ENCODE results near the gene MLN.

MLN gene

DNA sequence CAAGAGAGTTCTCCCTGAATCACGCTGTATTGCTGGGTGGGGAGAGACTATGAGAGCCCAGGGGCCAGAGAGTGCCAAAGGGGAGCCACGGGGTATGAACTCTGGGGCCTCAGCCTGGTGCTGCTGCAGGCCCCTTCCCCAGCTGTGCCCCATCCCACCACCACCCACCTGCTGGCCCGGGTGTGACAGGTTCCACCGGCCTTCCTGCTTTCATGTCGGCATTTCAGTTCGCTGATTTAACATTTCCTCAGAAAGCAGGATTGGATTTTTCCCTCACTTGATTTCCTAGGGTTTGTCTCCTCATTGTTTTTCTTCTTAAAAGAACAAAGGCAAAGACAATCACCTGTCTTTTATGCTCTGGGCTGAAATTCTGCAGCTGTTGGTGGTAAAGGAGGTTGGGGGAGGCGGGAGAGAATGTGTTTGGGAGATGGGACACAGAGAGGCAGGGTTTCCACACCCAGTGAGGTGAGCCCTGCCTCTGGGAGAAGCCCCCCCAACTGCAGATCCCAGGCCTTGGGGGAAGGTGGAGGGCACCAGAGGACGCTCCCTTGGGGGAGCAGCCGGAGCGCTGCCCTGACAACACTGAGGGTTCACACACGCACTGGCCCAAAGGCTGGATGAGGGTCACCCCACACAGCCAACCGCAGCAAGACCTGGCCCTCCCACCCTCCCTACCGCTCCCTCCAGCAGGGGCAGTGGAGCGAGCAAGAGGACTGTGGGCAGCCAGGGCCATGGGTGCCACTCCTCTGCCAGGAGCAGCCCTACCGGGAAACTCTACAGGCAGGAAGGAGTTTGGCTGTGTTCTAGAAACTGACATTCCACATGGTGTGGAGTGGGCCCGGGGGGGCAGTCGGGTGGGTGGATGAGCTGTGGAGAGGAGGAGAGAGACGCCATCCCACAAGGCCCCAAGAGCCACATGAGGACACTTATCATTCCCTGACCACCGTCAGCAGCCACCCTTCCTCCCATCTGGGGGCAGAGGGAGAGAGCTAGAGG, 10.5 kb upstream of the MLN start:
- no peak for DNase-seq (ENCODE audit: low spot score)

DNA sequence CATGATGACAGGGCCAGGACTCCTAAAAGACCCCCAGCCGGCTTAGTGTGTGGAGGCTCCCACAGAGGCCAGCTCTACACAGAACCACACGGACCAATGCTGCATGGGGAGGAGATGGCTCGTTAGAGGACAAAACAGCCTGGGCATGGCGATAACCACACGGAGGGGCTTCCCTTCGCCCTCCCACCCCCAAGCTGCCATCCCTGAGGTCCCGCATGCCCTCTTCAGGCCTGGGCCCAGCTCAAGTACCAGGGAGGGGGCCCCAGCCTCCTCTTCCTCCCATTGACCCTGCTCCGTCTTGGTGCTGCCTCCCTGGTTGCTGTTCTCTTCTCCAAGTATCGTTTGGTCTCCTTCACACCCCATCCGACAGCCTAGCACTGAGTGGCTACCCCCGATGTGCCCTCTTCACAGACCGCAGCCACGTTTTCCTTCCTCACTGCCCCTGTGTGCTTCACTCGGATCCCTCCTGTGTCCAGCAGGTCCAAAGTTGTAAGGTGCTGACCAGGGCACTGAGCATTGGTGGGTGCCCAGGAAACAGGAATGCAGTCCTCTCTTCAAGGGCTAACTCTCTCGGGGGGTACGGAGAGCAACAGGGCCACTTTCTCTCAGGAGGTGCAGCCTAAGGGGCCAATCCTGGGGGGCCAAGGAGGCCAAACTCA, 9.6 kb upstream of the MLN start:
- DNase-seq (ENCODE audit: low spot score) = no peak

DNA sequence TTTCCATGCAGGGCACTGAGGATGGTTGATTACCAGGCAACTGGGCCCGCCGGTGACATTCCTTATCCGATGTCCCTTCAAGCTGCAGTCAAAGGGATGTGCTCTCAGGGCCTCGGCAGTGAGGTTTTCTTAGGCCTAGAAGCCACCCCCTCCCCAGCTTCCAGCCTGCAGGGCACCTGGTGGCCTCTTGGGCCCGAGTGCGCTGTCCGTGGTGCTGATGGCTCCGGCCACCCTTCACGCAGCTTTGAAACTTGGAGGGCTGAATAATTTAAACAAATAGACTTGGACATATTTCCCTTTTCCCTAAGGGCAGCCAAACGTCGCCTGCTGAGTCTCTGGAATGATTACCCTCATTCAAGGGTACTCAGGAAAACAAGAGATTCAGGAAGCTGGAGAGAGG, 8.9 kb upstream of the MLN start:
- no peak for DNase-seq (ENCODE audit: low spot score)

DNA sequence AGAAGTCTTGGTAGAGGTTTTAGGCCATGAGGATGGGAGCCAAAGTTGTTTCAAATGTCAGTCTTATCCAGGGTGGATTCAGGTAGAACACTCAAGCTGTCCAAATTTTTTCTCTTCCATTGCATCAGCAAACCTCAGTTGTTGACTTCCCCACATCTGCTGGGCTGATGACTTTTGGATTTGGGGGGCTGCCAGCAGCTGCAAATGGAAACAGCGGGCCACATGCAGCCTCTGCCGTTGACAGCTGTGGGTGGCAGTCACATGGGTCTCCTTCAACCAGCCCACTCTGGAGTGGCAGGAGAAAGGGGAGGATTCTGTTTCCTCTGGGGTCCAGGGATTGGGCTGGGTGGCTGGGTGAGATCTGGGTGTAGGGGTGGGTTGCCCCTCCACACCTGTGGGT, 5.8 kb upstream of the MLN start:
- no peak for DNase-seq (ENCODE audit: low spot score)

DNA sequence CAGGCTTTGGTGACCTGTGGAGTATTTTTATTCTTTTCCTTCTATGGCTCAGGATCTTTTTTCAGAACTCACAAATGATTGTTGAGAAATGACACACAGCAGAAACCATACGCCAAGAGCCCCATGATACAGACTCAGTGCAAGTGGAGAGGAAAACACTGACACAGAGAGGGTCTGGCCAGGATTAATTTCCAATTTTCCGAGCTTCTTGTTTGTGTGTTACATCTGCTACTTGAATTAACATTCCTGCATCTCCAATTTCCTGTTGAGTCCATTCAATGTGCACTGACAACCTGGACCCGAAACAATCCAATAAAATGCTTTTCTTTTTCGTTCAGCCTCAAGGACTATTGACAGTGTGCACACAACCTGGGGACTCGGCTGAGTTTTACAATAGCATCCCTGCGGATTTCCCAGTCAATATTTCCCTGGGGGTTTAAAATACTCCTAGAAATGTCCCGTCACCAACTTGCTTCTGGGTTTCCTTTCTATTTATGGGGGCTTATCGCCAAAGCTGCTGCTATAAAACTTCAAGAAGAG, 4.9 kb upstream of the MLN start:
- no peak for DNase-seq (ENCODE audit: low spot score)

DNA sequence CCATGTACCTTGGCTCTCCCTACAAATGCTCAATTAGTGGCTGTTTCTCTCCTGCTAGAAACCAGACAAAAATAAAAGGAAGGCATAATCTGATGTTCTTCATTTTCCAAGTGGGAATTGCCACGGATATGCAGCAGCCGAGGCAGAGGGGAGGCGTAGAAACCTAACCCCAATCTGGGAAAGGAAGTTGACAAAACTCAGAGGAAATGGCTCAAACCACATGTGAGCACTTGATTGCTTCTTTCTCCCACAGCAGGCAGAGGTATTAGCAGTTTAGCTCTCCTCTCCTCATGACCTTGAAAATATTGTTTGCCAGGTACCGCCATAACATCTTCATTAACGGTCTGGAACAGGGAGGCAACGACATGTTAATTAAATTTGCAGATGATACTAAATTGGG, 3.8 kb upstream of the MLN start:
- no peak for DNase-seq (ENCODE audit: low spot score)

- no peak for DNase-seq (ENCODE audit: low spot score)
These were observed 3.0 kb upstream of the MLN start for GRCh38 chr6:33806841-33807240.

- no peak for DNase-seq (ENCODE audit: low spot score)
These were observed 1.4 kb downstream of the MLN start for GRCh38 chr6:33802186-33802958.

DNA sequence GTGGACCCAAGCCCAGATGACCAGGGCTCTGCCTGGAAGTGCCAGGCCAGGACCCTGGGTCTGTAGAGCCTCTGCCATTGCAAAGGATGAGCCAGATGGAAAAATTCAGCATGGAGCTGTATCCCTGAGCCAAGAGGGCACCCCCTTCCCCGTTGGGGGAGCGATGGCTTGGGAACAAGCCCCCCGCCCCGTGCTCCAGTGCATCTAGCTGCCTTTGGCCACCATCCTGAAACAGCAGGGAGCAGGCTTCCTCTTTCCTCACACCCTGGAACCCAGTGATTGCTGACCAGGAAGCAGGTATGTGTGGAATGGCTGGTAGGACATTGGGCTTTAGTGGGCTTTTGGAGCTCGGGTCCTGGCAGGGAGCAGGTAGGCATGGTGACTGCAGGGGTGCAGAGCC, 2.2 kb downstream of the MLN start:
- no peak for DNase-seq (ENCODE audit: low spot score)

GRCh38 chr6:33800248-33800969, 3.4 kb downstream of the MLN start:
- no peak for DNase-seq (ENCODE audit: low spot score)

DNA sequence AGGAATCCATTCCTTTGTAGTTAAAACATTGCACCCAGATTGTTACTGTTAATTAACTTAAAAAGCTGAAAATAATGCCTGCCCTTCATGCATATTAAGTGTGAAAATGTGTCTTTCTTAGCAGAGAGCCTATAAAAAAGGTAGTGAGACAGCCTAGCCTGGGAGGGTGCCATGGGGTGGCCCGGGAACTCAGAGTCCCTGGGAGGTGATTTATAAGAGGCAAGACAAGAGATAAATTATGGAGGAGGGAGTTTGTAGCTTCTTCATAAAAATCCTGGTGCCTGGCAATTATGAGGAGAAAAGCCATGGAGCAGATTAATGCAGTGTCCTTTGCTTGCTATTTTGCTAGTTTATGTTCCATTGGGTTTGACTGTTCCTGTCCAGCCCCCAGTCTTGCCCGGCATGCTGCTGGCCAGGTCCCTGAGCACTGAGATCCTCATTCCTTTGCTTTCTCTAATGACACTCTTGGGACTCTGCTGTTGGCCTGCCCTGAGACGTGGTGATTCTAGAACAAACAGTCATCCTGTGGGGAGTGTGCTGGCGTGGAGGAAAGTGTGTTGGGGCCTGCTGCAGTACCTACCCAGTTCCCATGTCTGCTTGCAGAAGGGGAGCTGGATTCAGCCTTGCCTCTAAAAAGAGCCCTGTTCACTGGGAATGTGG, 4.2 kb downstream of the MLN start:
- DNase-seq (ENCODE audit: low spot score) = no peak

DNA sequence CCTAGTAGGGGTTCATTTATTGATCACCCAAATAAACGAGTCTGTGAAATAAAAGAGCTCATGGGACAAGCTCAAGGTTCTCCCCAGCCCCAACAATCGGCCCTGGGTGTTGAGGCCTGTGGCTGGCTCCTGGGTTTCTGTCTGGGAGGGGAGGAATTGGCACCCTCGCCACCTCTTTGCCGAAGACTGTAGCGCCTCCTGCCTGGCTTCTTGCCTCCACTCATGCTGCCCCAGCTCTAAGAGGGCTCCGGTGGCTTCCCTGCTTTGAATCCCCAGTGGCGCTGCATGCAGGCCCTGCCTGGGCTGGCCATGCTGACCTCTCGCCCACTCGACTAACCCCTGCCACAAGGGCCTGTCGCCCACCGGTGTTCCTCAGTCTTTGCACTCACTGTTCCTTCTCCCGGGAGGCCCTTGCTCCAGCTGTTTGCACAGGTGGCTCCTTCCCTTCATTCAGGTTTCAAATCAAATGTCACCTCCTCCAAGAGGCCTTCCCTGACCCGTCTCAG, 5.4 kb downstream of the MLN start:
- DNase-seq (ENCODE audit: low spot score) = no peak

DNA sequence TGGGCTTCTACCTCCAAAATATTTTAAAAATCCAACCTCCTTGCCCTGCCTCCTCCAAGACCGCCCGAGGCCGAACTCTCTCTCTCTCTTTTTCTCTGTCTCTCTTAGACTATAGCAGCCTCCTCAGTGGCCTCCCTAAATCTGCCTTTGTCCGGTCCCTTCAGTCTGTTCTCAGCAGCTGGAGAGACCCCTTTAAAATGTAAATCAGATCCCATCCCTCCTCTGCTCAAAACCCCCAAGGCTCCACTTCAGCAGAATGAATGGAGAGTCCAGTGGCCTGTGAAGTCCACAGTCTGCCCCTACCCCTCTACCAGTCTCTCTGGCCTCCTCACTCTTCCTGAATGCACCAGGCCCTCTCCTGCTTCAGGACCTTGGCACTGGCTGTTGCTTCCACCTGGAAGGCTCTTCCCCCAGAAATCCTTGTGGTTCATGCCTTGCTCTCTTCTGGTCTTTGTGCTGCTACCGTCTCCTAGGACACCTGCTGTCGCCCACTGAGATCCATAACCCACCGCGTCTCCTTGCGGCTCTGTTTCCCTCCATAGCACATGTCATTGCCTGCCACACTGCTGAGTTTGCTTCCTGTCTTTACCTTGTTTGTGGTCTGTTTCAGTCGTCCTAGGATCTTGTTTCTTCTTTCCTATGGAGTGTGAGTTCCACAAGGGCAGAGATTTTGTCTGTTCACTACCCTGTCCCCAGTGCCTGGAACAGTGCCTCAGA, 6.0 kb downstream of the MLN start:
- DNase-seq (ENCODE audit: low spot score) = no peak

GRCh38 chr6:33794910-33795623, 8.7 kb downstream of the MLN start:
- no peak for DNase-seq (ENCODE audit: low spot score)

DNA sequence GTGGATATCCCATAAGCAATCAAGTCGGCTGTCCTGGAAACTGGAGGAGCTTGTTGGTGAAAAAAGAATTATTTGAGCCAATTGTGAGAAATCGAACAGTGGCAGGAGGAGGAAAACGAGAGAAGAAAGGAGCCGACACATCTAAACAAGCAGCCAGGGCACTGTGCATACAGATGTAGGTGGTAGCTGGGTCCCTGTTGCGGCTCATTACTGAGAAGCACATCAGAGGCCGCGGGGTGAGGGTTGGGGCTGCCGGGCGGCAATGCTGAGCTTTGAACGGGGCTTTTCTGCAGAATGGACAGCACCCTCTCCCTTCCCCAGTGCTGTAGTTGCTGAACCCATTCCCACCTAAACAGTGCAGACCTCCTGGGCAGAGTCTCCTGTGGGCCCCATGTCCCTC, 10.8 kb downstream of the MLN start:
- DNase-seq (ENCODE audit: low spot score) = no peak

- DNase-seq (ENCODE audit: low spot score) = no peak
These were observed 12.2 kb downstream of the MLN start for GRCh38 chr6:33791620-33792019.

GRCh38 chr6:33790910-33791309, 12.9 kb downstream of the MLN start:
- DNase-seq (ENCODE audit: low spot score) = no peak

- DNase-seq (ENCODE audit: low spot score) = no peak
These were observed 13.4 kb downstream of the MLN start for GRCh38 chr6:33790379-33790778.

DNA sequence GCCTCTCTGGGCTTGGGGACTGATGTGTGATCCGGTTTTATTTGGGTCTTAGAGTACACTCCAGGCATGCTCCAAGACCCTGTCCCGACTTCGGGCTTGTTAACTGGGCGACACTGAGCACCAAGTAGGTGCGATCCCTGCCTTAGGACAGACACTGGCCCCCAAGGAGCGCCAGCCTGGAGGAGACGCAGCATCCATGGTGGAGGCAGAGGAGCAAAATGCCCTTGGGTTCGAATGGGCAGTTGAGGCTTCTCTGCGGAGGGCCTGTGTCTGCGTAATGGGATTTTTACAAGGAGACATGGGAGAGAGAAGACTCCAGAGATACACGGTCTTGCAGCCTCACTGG, 14.3 kb downstream of the MLN start:
- DNase-seq (ENCODE audit: low spot score) = no peak

Data from pons (tissue), 1 donor.